HG02588 (cell line): ENCODE measurements around the gene SMIM22.
A peak's percentile ranks its signal among the peaks of the same experiment; 100 is the strongest.

Source experiments
- ATAC-seq: cut with Tn5 transposase; IDR thresholded peaks from one replicate; pipeline ENCODE4 v1.9.1; 2021; ENCODE audit warnings: mild to moderate bottlenecking, moderate library complexity; ENCODE audit not compliant: unreplicated experiment

The SMIM22 gene, protein sequence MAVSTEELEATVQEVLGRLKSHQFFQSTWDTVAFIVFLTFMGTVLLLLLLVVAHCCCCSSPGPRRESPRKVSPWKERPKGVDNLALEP

DNA sequence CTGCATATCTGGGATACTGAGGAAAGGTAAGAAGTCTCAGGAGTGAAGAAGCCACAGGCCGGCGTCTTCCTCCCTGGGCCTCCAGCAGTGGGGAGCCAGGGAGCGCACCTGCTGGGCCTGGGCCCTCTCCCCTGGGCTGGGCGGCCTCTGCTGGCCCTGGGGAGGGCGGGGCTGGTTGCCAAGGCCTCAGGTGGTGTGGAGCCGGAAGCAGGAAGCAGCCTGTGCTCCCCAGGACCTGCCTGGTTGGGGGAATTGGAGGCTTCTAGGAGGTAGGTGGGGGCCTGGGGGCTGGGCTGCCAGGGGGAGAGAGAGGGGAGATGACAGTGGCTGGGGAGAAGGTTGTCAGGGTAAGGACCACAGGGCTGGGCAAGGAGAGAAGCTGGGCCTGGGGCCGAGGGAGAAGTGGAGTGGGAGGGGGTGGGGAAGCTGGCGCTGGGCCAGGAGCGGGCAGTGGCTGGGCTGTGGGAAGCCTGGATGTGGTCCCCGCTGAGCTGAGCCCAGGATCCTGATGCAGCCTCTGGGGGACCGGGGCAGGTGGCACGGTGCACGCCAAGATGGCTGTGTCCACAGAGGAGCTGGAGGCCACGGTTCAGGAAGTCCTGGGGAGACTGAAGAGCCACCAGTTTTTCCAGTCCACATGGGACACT, at the start of gene SMIM22:
TSS of gene SMIM22 (plus strand) at position 189 of the 647 bp plus-strand sequence. CDS start at position 555, 366 bp downstream.
- ATAC-seq = no peak

DNA sequence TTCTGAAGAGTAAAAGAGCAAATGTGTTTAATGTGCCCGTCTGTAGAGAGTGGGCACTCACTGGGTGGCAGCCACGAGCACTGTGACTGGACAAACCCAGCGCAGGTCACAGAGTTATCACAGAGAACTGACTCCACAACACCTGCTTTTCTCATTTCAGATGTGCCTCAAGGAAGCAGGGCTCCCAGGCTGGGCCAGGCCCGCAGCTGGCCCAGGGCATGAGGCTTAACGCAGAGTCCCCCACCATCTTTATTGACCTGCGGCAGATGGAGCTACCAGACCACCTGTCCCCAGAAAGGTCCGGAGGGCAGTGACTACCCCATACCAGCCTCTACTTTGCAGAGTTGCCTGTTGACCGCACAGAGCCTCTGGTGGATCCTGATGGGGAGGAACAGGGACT, 49.0 kb upstream of the SMIM22 start:
- ATAC-seq = no peak

DNA sequence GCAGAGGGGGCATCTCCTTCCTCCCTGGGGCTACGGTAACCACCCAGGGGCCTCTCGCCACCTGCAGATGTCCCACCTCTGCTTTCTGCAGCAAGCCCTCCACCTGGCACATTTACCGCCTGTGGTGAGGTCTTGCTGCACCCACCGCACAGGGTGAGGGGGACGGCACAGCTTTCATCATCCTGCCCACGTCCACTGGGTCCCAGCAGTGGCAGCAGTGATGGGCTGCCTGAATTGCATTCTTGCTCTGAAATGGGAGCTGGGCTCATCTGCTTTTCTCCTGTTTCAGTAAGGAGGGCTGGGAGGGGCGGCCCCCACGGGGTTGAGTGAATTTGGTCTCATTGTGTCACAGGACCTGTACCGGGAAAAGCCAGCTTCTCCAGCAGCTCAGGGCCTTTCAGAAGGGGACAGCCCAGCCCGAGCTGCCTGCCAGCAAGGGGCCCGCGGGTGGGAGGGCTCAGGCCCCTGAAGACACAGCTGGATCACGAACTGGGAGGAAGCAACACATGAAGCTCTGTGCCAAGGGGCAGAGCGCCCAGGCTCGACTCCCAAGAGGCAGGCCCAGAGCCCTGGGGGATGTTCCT, 48.1 kb upstream of the SMIM22 start:
- no peak for ATAC-seq

DNA sequence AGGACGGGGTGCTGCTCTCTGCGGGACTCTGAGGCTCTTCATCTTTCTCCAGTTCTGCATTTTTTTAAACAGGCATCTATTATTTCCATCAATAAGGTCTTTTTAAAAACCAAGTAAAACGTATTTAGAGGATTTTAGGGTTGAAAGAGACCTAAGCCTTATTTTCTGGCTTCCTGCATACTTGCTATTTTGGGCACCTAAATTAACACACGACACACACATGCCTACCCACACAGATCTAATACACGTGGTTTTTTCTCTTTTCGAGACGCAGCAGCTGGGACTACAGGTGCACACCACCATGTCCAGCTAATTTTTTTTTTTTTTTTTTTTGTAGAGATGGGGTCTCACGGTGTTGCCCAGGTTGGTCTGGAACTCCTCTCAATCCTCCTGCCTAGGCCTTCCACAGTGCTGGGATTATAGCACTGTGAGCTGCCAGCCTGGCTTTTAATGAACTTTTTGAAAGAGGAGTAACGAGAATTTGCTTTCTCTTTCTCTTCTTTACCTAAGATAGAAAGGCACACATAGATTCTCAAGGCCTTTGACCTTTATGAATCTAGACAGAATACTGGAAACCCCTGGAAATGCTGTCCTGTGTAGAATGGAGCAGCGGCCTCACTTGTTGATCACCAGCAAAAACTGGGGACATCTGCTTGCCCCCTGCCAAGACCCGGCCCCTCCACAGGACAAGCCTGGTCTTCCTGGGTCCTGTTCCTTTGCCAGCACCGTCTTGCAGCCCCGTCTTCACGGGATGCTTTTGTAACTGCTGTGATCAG, 47.1 kb upstream of the SMIM22 start:
- no peak for ATAC-seq

- no peak for ATAC-seq
These were observed 46.3 kb upstream of the SMIM22 start for GRCh38 chr16:4748682-4749411.

DNA sequence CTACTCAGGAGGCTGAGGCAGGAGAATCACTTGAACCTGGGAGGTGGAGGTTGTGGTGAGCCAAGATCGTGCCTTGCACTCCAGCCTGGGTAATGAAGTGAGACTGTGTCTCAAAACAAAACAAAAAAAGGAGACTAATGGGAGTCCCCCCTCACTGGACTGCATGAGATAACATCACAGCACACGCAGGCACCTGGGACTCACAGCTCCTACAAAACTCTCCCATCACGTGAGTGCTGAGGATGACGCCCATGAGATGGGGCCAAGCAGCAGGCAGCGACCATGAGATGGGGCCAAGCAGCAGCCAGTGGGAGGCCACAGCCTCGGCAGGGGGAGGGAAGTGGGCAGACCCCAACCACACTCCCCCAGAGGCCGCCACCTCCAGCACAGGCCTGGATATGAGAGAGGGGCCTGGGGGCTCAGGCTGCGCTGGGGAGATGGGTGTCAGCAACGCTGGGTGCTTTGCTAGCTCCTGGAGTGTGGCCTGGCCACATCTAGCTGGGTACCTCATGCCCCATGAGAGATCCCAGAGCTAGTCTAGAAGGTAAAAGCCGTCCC, 45.4 kb upstream of the SMIM22 start:
- ATAC-seq = no peak

DNA sequence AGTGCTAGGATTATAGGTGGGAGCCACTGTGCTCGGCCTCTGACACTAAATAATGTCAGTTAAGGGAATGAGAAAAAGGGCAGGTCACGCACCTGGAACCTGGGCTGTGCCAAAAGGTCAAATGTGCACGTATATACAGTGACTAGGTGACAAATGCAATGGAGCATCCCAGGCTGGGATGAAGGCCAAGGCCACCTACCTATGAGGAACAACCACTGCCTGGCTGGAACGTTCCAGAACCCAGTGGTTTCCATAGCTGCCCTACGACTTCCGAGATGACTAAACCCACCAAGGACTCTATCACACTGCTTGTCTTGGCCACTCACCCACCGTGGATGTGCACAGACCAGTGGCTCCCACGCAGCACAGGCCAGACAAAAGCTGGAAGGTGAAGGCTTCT, 44.3 kb upstream of the SMIM22 start:
- ATAC-seq = no peak

GRCh38 chr16:4752351-4753100, 42.6 kb upstream of the SMIM22 start:
- ATAC-seq = no peak

GRCh38 chr16:4753227-4753626, 41.9 kb upstream of the SMIM22 start:
- ATAC-seq = no peak

DNA sequence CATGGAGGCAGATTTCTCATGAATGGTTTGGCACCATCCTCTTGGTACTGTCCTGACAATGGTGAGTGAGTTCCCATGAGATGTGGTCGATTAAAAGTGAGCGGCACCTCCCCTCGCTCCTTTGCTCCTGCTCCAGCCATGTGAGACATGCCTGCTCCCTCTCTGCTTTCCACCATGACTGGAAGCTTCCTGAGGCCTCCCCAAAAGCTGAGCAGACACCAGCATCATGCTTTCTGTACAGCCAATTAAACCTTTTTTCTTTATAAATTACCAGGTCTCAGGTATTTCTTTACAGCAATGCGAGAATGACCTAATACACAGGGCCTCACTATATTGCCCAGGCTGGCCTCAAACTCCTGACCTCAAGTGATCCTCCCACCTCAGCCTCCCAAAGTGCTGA, 40.3 kb upstream of the SMIM22 start:
- no peak for ATAC-seq

DNA sequence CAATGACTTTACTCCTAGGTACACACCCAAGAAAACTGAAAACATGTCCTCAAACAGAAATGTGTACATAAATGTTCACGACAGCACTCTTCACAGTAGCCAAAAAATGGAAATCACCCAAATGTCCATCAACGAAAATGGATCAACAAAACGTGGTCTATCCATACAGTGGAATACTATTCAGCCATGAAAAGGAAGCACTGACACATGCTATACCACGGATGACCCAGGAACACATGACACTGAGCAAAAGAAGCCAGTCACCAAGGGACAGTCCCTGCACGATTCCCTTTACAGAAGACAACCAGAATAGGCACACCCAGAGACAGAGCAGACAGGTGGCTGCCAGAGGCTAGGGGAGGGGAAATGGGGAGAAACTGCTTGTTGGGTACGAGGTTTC, 39.5 kb upstream of the SMIM22 start:
- no peak for ATAC-seq

GRCh38 chr16:4760221-4760910, 34.8 kb upstream of the SMIM22 start:
- ATAC-seq = no peak

DNA sequence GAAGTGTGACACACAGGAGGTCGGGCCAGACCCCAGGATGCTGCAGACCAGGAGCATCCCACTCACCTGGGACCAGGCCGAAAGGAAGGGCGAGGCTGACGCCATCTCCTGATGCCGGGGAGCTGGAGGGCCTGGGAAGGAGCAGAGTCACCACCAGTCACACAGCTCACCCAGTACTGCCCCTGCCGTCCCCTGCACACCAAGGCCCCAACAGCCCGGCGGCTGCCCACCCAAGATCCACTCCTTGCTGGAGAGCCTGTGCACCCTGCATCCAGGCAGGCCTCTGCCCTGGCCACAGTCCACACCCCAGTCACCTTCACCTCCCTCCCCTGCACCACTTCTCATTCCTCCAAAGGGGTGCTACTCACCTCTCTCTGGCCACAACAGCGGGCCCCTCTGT, 33.0 kb upstream of the SMIM22 start:
- no peak for ATAC-seq

DNA sequence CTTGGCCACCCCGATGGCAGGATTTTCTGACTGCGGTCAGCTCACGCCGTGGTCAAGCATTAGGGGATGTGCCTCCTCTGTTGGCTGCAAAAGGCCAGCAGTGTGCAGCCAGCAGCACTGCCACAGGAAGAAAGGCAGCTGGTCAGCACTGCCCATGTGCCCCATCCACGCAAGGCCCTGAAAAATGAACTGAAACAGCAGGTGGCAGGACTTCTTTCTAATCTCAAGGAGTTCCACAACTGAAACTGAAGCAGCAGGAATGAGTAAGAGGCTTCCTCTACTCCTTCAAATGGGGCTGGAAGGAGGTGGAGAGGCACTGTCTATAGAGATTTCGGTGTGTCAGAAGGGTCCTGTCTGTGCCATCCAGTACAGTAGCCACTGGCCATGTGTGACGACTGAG, 31.4 kb upstream of the SMIM22 start:
- ATAC-seq = no peak

DNA sequence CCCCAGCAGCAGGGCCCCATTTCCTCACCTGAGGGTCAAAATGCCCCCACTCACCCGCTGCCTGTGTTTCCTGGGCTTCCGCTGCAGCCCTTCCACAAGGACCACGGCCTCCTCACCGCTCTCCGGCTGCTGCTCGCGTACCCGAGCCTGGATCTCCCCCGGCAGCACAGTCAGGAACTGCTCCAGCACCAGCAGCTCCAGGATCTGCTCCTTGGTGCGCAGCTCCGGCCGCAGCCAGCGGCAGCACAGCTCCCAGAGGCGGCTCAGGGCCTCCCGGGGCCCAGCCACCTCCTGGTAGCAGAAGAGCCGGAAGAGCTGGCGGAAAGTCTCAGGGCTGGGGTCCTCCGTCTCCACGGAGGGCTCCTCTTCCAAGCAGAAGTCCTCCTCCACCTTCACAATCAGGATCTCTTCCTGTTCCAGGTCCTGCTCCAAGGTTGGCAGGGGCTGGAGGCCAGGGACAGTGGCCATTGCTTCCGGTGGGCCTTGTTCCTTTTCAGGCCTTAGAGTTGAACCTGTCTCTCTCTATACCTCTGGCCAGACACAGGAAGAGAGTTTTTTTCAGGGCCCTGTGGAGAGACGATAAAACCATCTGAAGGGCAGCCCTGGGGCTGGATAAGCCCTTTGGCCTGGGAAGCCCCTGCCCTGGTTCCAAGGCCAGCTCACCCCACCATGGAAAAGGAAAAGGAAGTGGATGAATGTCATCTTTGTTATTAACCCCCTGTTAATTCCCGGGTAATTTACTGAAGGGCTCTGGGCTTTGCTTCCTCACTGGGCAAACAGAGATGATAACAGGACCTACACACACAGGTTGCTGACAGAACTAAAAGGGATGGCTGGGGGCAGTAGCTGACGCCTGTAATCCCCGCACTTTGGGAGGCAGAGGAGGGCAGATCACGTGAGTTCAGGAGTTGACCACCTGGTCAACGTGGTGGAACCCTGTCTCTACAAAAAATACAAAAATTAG, 29.4 kb upstream of the SMIM22 start:
- ATAC-seq = no peak

DNA sequence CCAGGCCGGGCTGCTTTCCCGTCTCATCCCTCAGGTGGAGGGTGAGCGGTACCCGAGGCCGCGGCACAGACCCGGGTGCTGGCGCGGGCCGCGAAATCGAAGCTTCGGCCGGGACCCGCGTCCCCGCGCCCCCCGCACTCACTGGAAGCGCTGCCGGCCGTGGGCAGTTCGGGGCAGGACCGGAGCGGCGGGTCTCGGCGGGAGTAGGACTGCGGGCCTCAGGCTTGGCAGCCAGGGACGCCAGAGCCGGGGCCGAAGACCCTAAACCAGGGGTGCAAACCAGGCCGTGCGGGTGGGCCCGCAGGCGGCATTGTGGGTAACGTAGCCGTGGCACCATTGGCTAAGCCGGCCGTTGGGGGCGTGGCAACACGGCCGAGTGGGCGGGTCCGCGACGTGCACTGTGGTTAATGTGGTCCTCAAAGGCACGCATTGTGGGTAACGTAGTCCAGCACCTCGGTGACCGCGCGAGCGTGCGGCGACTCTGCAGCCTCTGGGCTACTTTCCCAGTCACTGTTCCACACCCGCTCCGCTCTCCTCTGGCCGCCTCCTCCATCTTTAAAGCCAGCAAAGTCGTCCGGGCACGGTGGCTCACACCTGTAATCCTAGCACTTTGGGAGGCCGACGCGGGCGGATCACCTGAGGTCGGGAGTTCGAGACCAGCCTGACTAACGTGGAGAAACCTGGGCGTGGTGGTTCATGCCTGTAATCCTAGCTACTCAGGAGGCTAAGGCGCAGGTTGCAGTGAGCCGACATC, 28.1 kb upstream of the SMIM22 start, which contains the start of gene ZNF500:
TSS of gene ZNF500 (minus strand) at position 288 of the 754 bp plus-strand sequence. CDS start 1,184 bp downstream, outside the sequence.
- peak; percentile 82 for ATAC-seq

- ATAC-seq = peak; percentile 2
These were observed 27.2 kb upstream of the SMIM22 start for GRCh38 chr16:4767872-4768548.
